ENCODE data around the gene TFPI2.

TFPI2 gene

DNA sequence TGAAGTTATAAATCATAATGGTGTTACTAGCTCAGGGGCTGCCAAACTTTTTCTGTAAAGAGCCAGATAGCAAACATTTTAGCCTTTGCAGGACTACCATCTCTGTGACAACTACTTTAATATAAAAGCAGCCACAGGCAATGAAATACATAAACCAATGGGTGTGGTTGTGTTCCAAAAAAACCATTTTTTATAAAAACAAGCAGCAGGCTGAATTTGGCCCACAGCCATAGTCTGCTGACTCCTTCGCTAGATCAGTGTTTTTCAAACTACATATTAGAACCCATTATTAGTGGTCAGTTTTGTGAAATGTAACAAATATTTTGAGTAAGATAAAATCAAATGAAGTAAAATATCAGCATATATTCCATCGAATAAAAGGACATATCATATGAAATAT, 44.5 kb upstream of the TFPI2 start:
- H3K4me2 ChIP-seq (ENCODE audit: insufficient read depth, low read length): no peak overlapping the region
- no peak overlapping the region for H2AFZ ChIP-seq (ENCODE audit: low read depth, low read length)
- no peaks in the 10 kb centered on the region for H3K36me3 ChIP-seq (ENCODE audit: insufficient read depth, low read length)
- H3K4me1 ChIP-seq (ENCODE audit: insufficient read depth, low read length): no peaks in the 10 kb centered on the region
- H3K27ac ChIP-seq (ENCODE audit: low read length): no peak overlapping the region
- H3K79me2 ChIP-seq (ENCODE audit: insufficient read depth, low read length): no peaks in the 10 kb centered on the region
- ATAC-seq (ENCODE audit: insufficient read depth, low read depth): no peak
- no peak overlapping the region for H3K4me3 ChIP-seq (ENCODE audit: low read depth in 1 of 2, low read length in 2 of 2)
- TF ChIP-seq CTCF (IDR thresholded peaks at IDR 0.05; ENCODE audit: borderline replicate concordance, extremely low read depth, low read length, poor library complexity, severe bottlenecking): no peak
- TF ChIP-seq EZH2 (IDR thresholded peaks at IDR 0.05; ENCODE audit: borderline replicate concordance, low read depth, low read length, severe bottlenecking): no peak
- no peaks in the 10 kb centered on the region for H3K9me3 ChIP-seq (ENCODE audit: insufficient read depth, low read length, severe bottlenecking)
- peaks cover 3% of the 10 kb centered on the region for H3K27me3 ChIP-seq (ENCODE audit: insufficient read depth, low read length, poor library complexity)
- H3K9ac ChIP-seq (ENCODE audit: low read depth, low read length): no peak overlapping the region
- DNase-seq: no peak
- H4K20me1 ChIP-seq (ENCODE audit: insufficient read depth, low read length): no peaks in the 10 kb centered on the region

DNA sequence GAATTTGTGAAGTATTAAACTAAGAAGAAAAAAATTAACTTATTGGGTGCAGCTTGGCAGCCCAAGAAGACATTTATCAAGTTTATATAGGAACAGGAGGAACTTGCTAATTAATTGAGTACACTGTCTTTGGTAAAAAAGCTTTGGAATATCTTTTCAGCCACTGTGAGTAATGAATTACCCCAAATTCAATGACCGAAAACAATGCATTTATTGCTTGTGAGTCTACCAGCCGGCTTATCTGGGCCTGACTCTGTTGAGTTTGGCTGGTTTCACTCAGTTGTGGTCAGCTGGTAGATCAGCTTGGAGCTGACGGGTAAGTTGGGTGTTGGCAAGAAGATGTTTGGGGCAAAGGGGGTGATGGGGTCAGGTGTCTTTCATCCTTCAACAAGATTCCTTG, 42.6 kb upstream of the TFPI2 start:
- H3K4me3 ChIP-seq (ENCODE audit: low read depth in 1 of 2, low read length in 2 of 2): no peak overlapping the region
- H3K9ac ChIP-seq (ENCODE audit: low read depth, low read length): no peak overlapping the region
- no peak overlapping the region for H3K4me2 ChIP-seq (ENCODE audit: insufficient read depth, low read length)
- DNase-seq (no peak), ATAC-seq (ENCODE audit: insufficient read depth, low read depth) (no peak)
- TF ChIP-seq EZH2 (IDR thresholded peaks at IDR 0.05; ENCODE audit: borderline replicate concordance, low read depth, low read length, severe bottlenecking) (no peak), CTCF (IDR thresholded peaks at IDR 0.05; ENCODE audit: borderline replicate concordance, extremely low read depth, low read length, poor library complexity, severe bottlenecking) (no peak)
- H3K4me1 ChIP-seq (ENCODE audit: insufficient read depth, low read length): no peaks in the 10 kb centered on the region
- H3K36me3 ChIP-seq (ENCODE audit: insufficient read depth, low read length): no peaks in the 10 kb centered on the region
- H3K9me3 ChIP-seq (ENCODE audit: insufficient read depth, low read length, severe bottlenecking): no peaks in the 10 kb centered on the region
- no peaks in the 10 kb centered on the region for H3K27me3 ChIP-seq (ENCODE audit: insufficient read depth, low read length, poor library complexity)
- no peak overlapping the region for H2AFZ ChIP-seq (ENCODE audit: low read depth, low read length)
- no peaks in the 10 kb centered on the region for H3K79me2 ChIP-seq (ENCODE audit: insufficient read depth, low read length)
- no peaks in the 10 kb centered on the region for H4K20me1 ChIP-seq (ENCODE audit: insufficient read depth, low read length)
- no peak overlapping the region for H3K27ac ChIP-seq (ENCODE audit: low read length)

- Histone ChIP-seq H3K27me3 (ENCODE audit: insufficient read depth, low read length, poor library complexity) (no peaks in the 10 kb centered on the region), H2AFZ (ENCODE audit: low read depth, low read length) (no peak overlapping the region), H3K9ac (ENCODE audit: low read depth, low read length) (no peak overlapping the region), H3K4me1 (ENCODE audit: insufficient read depth, low read length) (no peaks in the 10 kb centered on the region), H3K79me2 (ENCODE audit: insufficient read depth, low read length) (no peaks in the 10 kb centered on the region), H3K4me3 (ENCODE audit: low read depth in 1 of 2, low read length in 2 of 2) (no peak overlapping the region), H3K27ac (ENCODE audit: low read length) (no peak overlapping the region), H3K9me3 (ENCODE audit: insufficient read depth, low read length, severe bottlenecking) (no peaks in the 10 kb centered on the region), H3K4me2 (ENCODE audit: insufficient read depth, low read length) (no peak overlapping the region), H4K20me1 (ENCODE audit: insufficient read depth, low read length) (no peaks in the 10 kb centered on the region), H3K36me3 (ENCODE audit: insufficient read depth, low read length) (no peaks in the 10 kb centered on the region)
- ATAC-seq (ENCODE audit: insufficient read depth, low read depth) (no peak), DNase-seq (no peak)
- TF ChIP-seq CTCF (IDR thresholded peaks at IDR 0.05; ENCODE audit: borderline replicate concordance, extremely low read depth, low read length, poor library complexity, severe bottlenecking): no peak
Observed at GRCh38 chr7:93931655-93932054, 41.1 kb upstream of the TFPI2 start.

DNA sequence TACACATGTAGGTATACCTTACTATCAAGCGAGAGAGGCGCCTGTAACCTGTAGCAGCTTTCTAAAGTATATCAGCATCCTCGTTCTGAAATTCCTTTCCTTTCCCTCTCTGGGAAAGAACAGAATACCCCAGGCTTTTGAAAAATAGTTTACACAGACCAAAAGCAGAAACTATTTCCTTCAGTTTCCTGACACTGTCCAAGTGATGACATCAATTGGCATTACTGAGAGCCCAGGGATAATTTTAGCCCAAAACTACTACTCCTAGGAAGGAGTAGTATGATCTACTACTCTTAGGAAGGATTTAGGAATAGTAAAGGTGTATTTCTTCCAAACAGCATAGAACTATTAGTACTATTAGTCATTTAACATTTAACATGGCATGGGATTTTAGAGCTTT, 37.0 kb upstream of the TFPI2 start:
- H3K36me3 ChIP-seq (ENCODE audit: insufficient read depth, low read length): no peaks in the 10 kb centered on the region
- DNase-seq: no peak
- H3K4me1 ChIP-seq (ENCODE audit: insufficient read depth, low read length): no peaks in the 10 kb centered on the region
- no peaks in the 10 kb centered on the region for H3K9me3 ChIP-seq (ENCODE audit: insufficient read depth, low read length, severe bottlenecking)
- H3K4me3 ChIP-seq (ENCODE audit: low read depth in 1 of 2, low read length in 2 of 2): no peak overlapping the region
- H3K27me3 ChIP-seq (ENCODE audit: insufficient read depth, low read length, poor library complexity): no peaks in the 10 kb centered on the region
- TF ChIP-seq EZH2 (IDR thresholded peaks at IDR 0.05; ENCODE audit: borderline replicate concordance, low read depth, low read length, severe bottlenecking) (no peak), CTCF (IDR thresholded peaks at IDR 0.05; ENCODE audit: borderline replicate concordance, extremely low read depth, low read length, poor library complexity, severe bottlenecking) (no peak)
- H3K79me2 ChIP-seq (ENCODE audit: insufficient read depth, low read length): no peaks in the 10 kb centered on the region
- H2AFZ ChIP-seq (ENCODE audit: low read depth, low read length): no peak overlapping the region
- H4K20me1 ChIP-seq (ENCODE audit: insufficient read depth, low read length): no peaks in the 10 kb centered on the region
- H3K4me2 ChIP-seq (ENCODE audit: insufficient read depth, low read length): no peak overlapping the region
- H3K9ac ChIP-seq (ENCODE audit: low read depth, low read length): no peak overlapping the region
- no peak overlapping the region for H3K27ac ChIP-seq (ENCODE audit: low read length)
- ATAC-seq (ENCODE audit: insufficient read depth, low read depth): no peak

Measured in DND-41 (cell line).